ENCODE data around the gene SRSF4.

The SRSF4 gene

GRCh38 chr1:29196863-29197589 lies 15.3 kb upstream of the SRSF4 start:
- Histone ChIP-seq H3K27me3 (ENCODE audit: control insufficient read depth, low read length) (no peaks in the 10 kb centered on the region), H3K79me2 (ENCODE audit: control insufficient read depth, low read length) (no peaks in the 10 kb centered on the region), H3K36me3 (ENCODE audit: control insufficient read depth, low read length) (peaks cover 28% of the 10 kb centered on the region), H3K4me2 (ENCODE audit: low read length) (no peak overlapping the region), H3K9me3 (ENCODE audit: control insufficient read depth, insufficient read depth, low read length) (no peaks in the 10 kb centered on the region), H3K4me3 (ENCODE audit: low read length) (no peak overlapping the region), H3K9me2 (replicated peaks; ENCODE audit: control insufficient read depth, low read length) (no peaks in the 10 kb centered on the region), H3K27ac (ENCODE audit: low read depth, low read length) (no peak overlapping the region), H3K4me1 (ENCODE audit: control insufficient read depth, low read length) (no peaks in the 10 kb centered on the region), H4K20me1 (ENCODE audit: control insufficient read depth, insufficient read depth, low read depth, low read length) (no peaks in the 10 kb centered on the region), H3F3A (ENCODE audit: control insufficient read depth, insufficient read depth) (no peaks in the 10 kb centered on the region)
- TF ChIP-seq, protein P1, sequence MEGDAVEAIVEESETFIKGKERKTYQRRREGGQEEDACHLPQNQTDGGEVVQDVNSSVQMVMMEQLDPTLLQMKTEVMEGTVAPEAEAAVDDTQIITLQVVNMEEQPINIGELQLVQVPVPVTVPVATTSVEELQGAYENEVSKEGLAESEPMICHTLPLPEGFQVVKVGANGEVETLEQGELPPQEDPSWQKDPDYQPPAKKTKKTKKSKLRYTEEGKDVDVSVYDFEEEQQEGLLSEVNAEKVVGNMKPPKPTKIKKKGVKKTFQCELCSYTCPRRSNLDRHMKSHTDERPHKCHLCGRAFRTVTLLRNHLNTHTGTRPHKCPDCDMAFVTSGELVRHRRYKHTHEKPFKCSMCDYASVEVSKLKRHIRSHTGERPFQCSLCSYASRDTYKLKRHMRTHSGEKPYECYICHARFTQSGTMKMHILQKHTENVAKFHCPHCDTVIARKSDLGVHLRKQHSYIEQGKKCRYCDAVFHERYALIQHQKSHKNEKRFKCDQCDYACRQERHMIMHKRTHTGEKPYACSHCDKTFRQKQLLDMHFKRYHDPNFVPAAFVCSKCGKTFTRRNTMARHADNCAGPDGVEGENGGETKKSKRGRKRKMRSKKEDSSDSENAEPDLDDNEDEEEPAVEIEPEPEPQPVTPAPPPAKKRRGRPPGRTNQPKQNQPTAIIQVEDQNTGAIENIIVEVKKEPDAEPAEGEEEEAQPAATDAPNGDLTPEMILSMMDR (IDR thresholded peaks at IDR 0.05; ENCODE audit: low read depth, low read length, poor library complexity, severe bottlenecking), result no peak
- no peak for TF ChIP-seq EZH2phosphoT487 (IDR thresholded peaks at IDR 0.05; ENCODE audit: borderline replicate concordance, low read length)

- Histone ChIP-seq H3K36me3 (ENCODE audit: control insufficient read depth, low read length) (peaks cover 16% of the 10 kb centered on the region), H3K79me2 (ENCODE audit: control insufficient read depth, low read length) (no peaks in the 10 kb centered on the region), H3K9me2 (replicated peaks; ENCODE audit: control insufficient read depth, low read length) (no peaks in the 10 kb centered on the region), H4K20me1 (ENCODE audit: control insufficient read depth, insufficient read depth, low read depth, low read length) (no peaks in the 10 kb centered on the region), H3K4me2 (ENCODE audit: low read length) (no peak overlapping the region), H3K27me3 (ENCODE audit: control insufficient read depth, low read length) (no peaks in the 10 kb centered on the region), H3K9me3 (ENCODE audit: control insufficient read depth, insufficient read depth, low read length) (no peaks in the 10 kb centered on the region), H3K4me1 (ENCODE audit: control insufficient read depth, low read length) (no peaks in the 10 kb centered on the region), H3K27ac (ENCODE audit: low read depth, low read length) (no peak overlapping the region), H3K4me3 (ENCODE audit: low read length) (no peak overlapping the region), H3F3A (ENCODE audit: control insufficient read depth, insufficient read depth) (no peaks in the 10 kb centered on the region)
- TF ChIP-seq, protein P1 (IDR thresholded peaks at IDR 0.05; ENCODE audit: low read depth, low read length, poor library complexity, severe bottlenecking), result no peak
- TF ChIP-seq EZH2phosphoT487 (IDR thresholded peaks at IDR 0.05; ENCODE audit: borderline replicate concordance, low read length), result no peak
Measured at GRCh38 chr1:29195881-29196291, 14.2 kb upstream of the SRSF4 start.

DNA sequence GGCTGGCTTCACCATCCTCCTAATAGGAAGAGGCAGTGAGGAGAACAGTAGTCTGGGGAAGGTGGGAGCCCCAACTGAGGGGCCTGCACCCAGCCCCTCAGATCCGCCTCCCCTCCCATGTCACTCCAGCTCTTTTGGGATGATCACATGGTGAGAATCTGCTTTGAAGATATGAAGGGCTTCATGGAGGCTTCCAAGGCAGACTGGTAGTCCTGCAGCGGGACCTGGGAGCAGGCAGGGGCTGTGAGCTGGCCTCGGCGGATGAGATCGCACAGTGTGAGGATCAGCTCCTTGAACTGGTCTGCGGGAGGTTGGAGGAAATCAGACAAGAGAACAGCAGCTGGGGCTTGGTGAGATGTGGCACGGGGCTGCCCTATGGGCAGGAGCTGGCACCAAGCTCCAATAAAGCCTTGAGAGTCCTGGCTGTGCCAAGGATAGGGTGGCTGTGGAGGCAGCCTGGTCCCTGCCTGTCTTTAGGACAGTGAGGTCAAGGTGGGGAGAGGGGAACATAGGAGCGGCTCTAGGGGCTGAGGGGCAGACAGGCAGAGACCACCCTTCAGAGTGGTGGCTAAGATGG lies 12.3 kb upstream of the SRSF4 start:
- no peaks in the 10 kb centered on the region for H4K20me1 ChIP-seq (ENCODE audit: control insufficient read depth, insufficient read depth, low read depth, low read length)
- no peaks in the 10 kb centered on the region for H3K4me1 ChIP-seq (ENCODE audit: control insufficient read depth, low read length)
- no peak overlapping the region for H3K4me2 ChIP-seq (ENCODE audit: low read length)
- peaks cover 8% of the 10 kb centered on the region for H3K36me3 ChIP-seq (ENCODE audit: control insufficient read depth, low read length)
- H3F3A ChIP-seq (ENCODE audit: control insufficient read depth, insufficient read depth), result no peaks in the 10 kb centered on the region
- no peak for TF ChIP-seq EZH2phosphoT487 (IDR thresholded peaks at IDR 0.05; ENCODE audit: borderline replicate concordance, low read length)
- TF ChIP-seq, protein P1 (IDR thresholded peaks at IDR 0.05; ENCODE audit: low read depth, low read length, poor library complexity, severe bottlenecking), result no peak
- H3K27ac ChIP-seq (ENCODE audit: low read depth, low read length), result no peak overlapping the region
- H3K79me2 ChIP-seq (ENCODE audit: control insufficient read depth, low read length), result no peaks in the 10 kb centered on the region
- no peaks in the 10 kb centered on the region for H3K9me3 ChIP-seq (ENCODE audit: control insufficient read depth, insufficient read depth, low read length)
- no peak overlapping the region for H3K4me3 ChIP-seq (ENCODE audit: low read length)
- no peaks in the 10 kb centered on the region for H3K27me3 ChIP-seq (ENCODE audit: control insufficient read depth, low read length)
- no peaks in the 10 kb centered on the region for H3K9me2 ChIP-seq (replicated peaks; ENCODE audit: control insufficient read depth, low read length)
